Stimulated activated CD4-positive, alpha-beta T cell treated with anti-CD3 and anti-CD28 coated beads, Interleukin-4, amount 100 ng/mL, for 1 hour (primary cell): ENCODE measurements around the gene LRRIQ3.

Experiments
- DNase-seq: peaks from one replicate; pipeline ENCODE4 v3.0.0-alpha.2; 2020

Gene LRRIQ3

GRCh38 chr1:74107394-74107793 lies 90.6 kb downstream of the LRRIQ3 start:
- DNase-seq = no peak

- DNase-seq = no peak
Observed at GRCh38 chr1:74091371-74091770, 106.6 kb downstream of the LRRIQ3 start.

GRCh38 chr1:74083128-74083527 lies 114.8 kb downstream of the LRRIQ3 start:
- DNase-seq = no peak

- no peak for DNase-seq
Observed at GRCh38 chr1:74065081-74065480, 132.9 kb downstream of the LRRIQ3 start.

GRCh38 chr1:74057719-74058118 lies 140.3 kb downstream of the LRRIQ3 start:
- no peak for DNase-seq

GRCh38 chr1:74053407-74053806 lies 144.6 kb downstream of the LRRIQ3 start:
- DNase-seq = no peak

- DNase-seq = no peak
Observed at GRCh38 chr1:74050386-74050785, 147.6 kb downstream of the LRRIQ3 start.

GRCh38 chr1:74038042-74038441 lies 159.9 kb downstream of the LRRIQ3 start:
- DNase-seq = no peak

- no peak for DNase-seq
Observed at GRCh38 chr1:74012583-74012982, 185.4 kb downstream of the LRRIQ3 start.

- no peak for DNase-seq
Observed at GRCh38 chr1:74011736-74012135, 186.2 kb downstream of the LRRIQ3 start.

- no peak for DNase-seq
Observed at GRCh38 chr1:74010206-74010605, 187.8 kb downstream of the LRRIQ3 start.

GRCh38 chr1:74005533-74005932 lies 192.4 kb downstream of the LRRIQ3 start:
- no peak for DNase-seq

GRCh38 chr1:74003806-74004205 lies 194.2 kb downstream of the LRRIQ3 start:
- DNase-seq = no peak

GRCh38 chr1:73998348-73998959 lies 199.5 kb downstream of the LRRIQ3 start:
- no peak for DNase-seq

GRCh38 chr1:73980324-73981040 lies 217.5 kb downstream of the LRRIQ3 start:
- DNase-seq = no peak

- no peak for DNase-seq
Observed at GRCh38 chr1:73979684-73980083, 218.3 kb downstream of the LRRIQ3 start.

- DNase-seq = no peak
Observed at GRCh38 chr1:73978964-73979363, 219.0 kb downstream of the LRRIQ3 start.
